Common myeloid progenitor, CD34-positive (primary cell): ENCODE data around the gene USP9Y.

ENCODE experiments used
- CTCF ChIA-PET: fragments of 350-600 bp; sonication (Branson Sonifier 250); formaldehyde crosslinking; loops from one replicate; lab custom pipeline; 2021; ENCODE audit warnings: antibody characterized with exemption; lab: Charles Lee
- POLR2A ChIA-PET: fragments of 350-600 bp; sonication (Branson Sonifier 250); formaldehyde crosslinking; loops from one replicate; lab custom pipeline; 2021; ENCODE audit warnings: antibody characterized with exemption; lab: Charles Lee
- DNase-seq, 3 donors: peaks; one replicate each; pipeline versions ENCODE4 v3.0.0 to v3.0.0-alpha.2; 2013
- H3K27ac ChIP-seq, 2 experiments: 1 replicate in 1 of 2; 2 replicates in 1 of 2; pipeline ENCODE4 v1.7.0; 2013; ENCODE audit warnings: inconsistent platforms in 2 of 2, low read length in 2 of 2, mild to moderate bottlenecking in 2 of 2, low read depth in 1 of 2, moderate library complexity in 1 of 2; ENCODE audit not compliant: severe bottlenecking in 2 of 2, insufficient read depth in 1 of 2, poor library complexity in 1 of 2
- H3K27me3 ChIP-seq, 5 experiments: replicated peaks in 2 of 5; 1 replicate in 3 of 5; 2 replicates in 2 of 5; pipeline versions ENCODE4 v1.6.1 to v1.7.0; 2013; ENCODE audit warnings: low read length in 4 of 5, mild to moderate bottlenecking in 2 of 5, moderate library complexity in 2 of 5, inconsistent platforms in 1 of 5; ENCODE audit not compliant: insufficient read depth in 5 of 5, control insufficient read depth in 4 of 5
- H3K36me3 ChIP-seq, 4 experiments: 1 replicate in 2 of 4; 2 replicates in 2 of 4; pipeline versions ENCODE4 v1.6.1 to v1.7.0; 2013; ENCODE audit warnings: low read length in 3 of 4, control low read depth in 1 of 4, mild to moderate bottlenecking in 1 of 4; ENCODE audit not compliant: control insufficient read depth in 4 of 4, insufficient read depth in 4 of 4
- H3K4me1 ChIP-seq, 4 experiments: 1 replicate in 3 of 4; 2 replicates in 1 of 4; pipeline versions ENCODE4 v1.6.1 to v1.7.1; 2013; ENCODE audit warnings: low read length in 3 of 4, mild to moderate bottlenecking in 3 of 4, control low read depth in 1 of 4, inconsistent platforms in 1 of 4, moderate library complexity in 1 of 4; ENCODE audit not compliant: control insufficient read depth in 4 of 4, insufficient read depth in 4 of 4; ENCODE audit errors: control extremely low read depth in 1 of 4
- H3K4me3 ChIP-seq, 7 experiments: 1 replicate in 4 of 7; 2 replicates in 3 of 7; pipeline versions ENCODE4 v1.5.1 to v1.7.0; 2013; ENCODE audit warnings: mild to moderate bottlenecking in 7 of 7, low read length in 6 of 7, moderate library complexity in 6 of 7, inconsistent platforms in 2 of 7, low read depth in 2 of 7, control low read depth in 1 of 7; ENCODE audit not compliant: insufficient read depth in 4 of 7, control insufficient read depth in 1 of 7; ENCODE audit errors: extremely low read depth in 1 of 7
- H3K9me3 ChIP-seq, 5 experiments: 1 replicate in 4 of 5; 2 replicates in 1 of 5; pipeline versions ENCODE4 v1.6.1 to v1.7.1; 2013; ENCODE audit warnings: low read length in 4 of 5, mild to moderate bottlenecking in 2 of 5, inconsistent platforms in 1 of 5, low read depth in 1 of 5, moderate library complexity in 1 of 5; ENCODE audit not compliant: control insufficient read depth in 4 of 5, insufficient read depth in 2 of 5; ENCODE audit errors: control extremely low read depth in 1 of 5
- WGBS: methylation state at CpG from one replicate; pipeline ENCODE4 v1.1.5; 2013; ENCODE audit not compliant: insufficient coverage; 5-methylcytosine and 5-hydroxymethylcytosine counted together

USP9Y gene

DNA sequence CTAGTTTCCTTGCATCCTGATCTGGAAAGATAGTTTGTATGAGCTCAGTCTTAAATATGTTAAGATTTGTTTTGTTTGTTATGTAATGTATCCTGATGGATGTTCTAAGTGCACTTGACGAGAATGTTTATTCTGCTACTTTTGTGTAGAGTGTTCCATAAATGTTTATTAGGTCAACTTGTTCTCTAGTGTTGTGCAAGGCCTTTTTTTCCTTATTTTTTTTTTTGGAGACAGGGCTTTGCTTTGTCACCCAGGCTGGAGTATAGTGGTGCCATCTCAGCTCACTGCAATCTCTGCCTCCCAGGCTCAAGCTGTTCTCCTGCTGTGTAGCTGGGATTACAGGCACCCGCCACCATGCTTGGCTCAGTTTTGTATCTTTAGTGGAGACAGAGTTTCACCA lies 28.7 kb downstream of the USP9Y start:
- POLR2A ChIA-PET, result no interaction called here
- CTCF ChIA-PET, result no interaction called here
- H3K4me3 ChIP-seq, result no peak overlapping the region
- H3K9me3 ChIP-seq, result no peaks in the 10 kb centered on the region
- DNase-seq, result no peak
- no peaks in the 10 kb centered on the region for H3K27me3 ChIP-seq
- no peaks in the 10 kb centered on the region for H3K4me1 ChIP-seq
- peaks cover 0 to 8% (median 0%) of the 10 kb centered on the region in 4 experiments for H3K36me3 ChIP-seq
- H3K27ac ChIP-seq, result no peak overlapping the region
- no CpG with 5 or more reads among the region's 2 CpGs for WGBS

GRCh38 chrY:12733625-12734024 lies 32.6 kb downstream of the USP9Y start:
- ChIA-PET CTCF (no interaction called here), POLR2A (no interaction called here)
- DNase-seq, result no peak
- H3K27ac ChIP-seq, result no peak overlapping the region
- peaks cover 0 to 5% (median 0%) of the 10 kb centered on the region in 4 experiments for H3K36me3 ChIP-seq
- no peaks in the 10 kb centered on the region for H3K9me3 ChIP-seq
- WGBS, result no CpG with 5 or more reads among the region's 3 CpGs
- H3K4me1 ChIP-seq, result no peaks in the 10 kb centered on the region
- H3K4me3 ChIP-seq, result no peak overlapping the region
- H3K27me3 ChIP-seq, result no peaks in the 10 kb centered on the region

GRCh38 chrY:12734051-12734450 lies 33.0 kb downstream of the USP9Y start:
- H3K36me3 ChIP-seq, result peaks cover 0 to 6% (median 0%) of the 10 kb centered on the region in 4 experiments
- CTCF ChIA-PET, result no interaction called here
- POLR2A ChIA-PET, result no interaction called here
- H3K27ac ChIP-seq, result no peak overlapping the region
- H3K9me3 ChIP-seq, result no peaks in the 10 kb centered on the region
- H3K4me3 ChIP-seq, result no peak overlapping the region
- H3K4me1 ChIP-seq, result no peaks in the 10 kb centered on the region
- WGBS, result no CpG with 5 or more reads among the region's 2 CpGs
- H3K27me3 ChIP-seq, result no peaks in the 10 kb centered on the region
- DNase-seq, result no peak

- WGBS, result no CpG with 5 or more reads among the region's 2 CpGs
- POLR2A ChIA-PET, result no interaction called here
- H3K36me3 ChIP-seq, result peaks cover 0 to 38% (median 2%) of the 10 kb centered on the region in 4 experiments
- CTCF ChIA-PET, result no interaction called here
- no peak overlapping the region for H3K4me3 ChIP-seq
- no peak overlapping the region for H3K27ac ChIP-seq
- no peaks in the 10 kb centered on the region for H3K4me1 ChIP-seq
- DNase-seq, result no peak
- no peaks in the 10 kb centered on the region for H3K9me3 ChIP-seq
- H3K27me3 ChIP-seq, result no peaks in the 10 kb centered on the region
Observed at GRCh38 chrY:12741414-12741813, 40.4 kb downstream of the USP9Y start.

DNA sequence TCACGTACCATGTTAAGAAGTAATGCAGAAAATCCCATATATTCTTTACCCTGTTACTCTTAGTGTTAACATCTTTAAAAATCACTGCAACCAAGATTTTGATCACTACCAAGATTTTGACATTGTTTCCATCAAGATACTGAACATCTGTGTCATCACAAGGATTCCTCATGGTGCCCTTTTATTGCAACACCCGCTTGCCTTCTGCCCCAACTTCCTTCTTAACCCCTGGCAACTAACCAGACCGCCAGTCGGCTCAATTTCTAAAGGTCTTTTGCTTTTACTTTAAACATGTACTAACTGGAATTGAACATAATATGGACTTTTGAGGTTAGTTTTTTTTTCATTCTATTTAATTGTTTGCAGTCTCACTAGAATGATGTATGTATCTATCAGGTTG lies 41.7 kb downstream of the USP9Y start:
- Histone ChIP-seq H3K27ac (no peak overlapping the region), H3K9me3 (no peaks in the 10 kb centered on the region), H3K4me1 (no peaks in the 10 kb centered on the region), H3K36me3 (peaks cover 0 to 38% (median 2%) of the 10 kb centered on the region in 4 experiments), H3K27me3 (no peaks in the 10 kb centered on the region), H3K4me3 (no peak overlapping the region)
- ChIA-PET POLR2A (no interaction called here), CTCF (interaction anchor here (0.7 kb wide), 1 partner anchor 17 kb away, joined by 4 read pairs; no protein-coding TSS in a partner anchor)
- WGBS, result no CpG with 5 or more reads among the region's 4 CpGs
- no peak for DNase-seq

GRCh38 chrY:12744091-12744490 lies 43.1 kb downstream of the USP9Y start:
- WGBS, result no CpG with 5 or more reads among the region's 2 CpGs
- POLR2A ChIA-PET, result no interaction called here
- Histone ChIP-seq H3K9me3 (no peaks in the 10 kb centered on the region), H3K27me3 (no peaks in the 10 kb centered on the region), H3K4me3 (no peak overlapping the region), H3K36me3 (peaks cover 0 to 36% (median 2%) of the 10 kb centered on the region in 4 experiments), H3K27ac (no peak overlapping the region), H3K4me1 (no peaks in the 10 kb centered on the region)
- no peak for DNase-seq
- CTCF ChIA-PET, result no interaction called here

GRCh38 chrY:12749293-12749692 lies 48.3 kb downstream of the USP9Y start:
- no peak for DNase-seq
- WGBS, result no CpG with 5 or more reads among the region's 1 CpG
- POLR2A ChIA-PET, result no interaction called here

More at GRCh38 chrY:12749293-12749692, 48.3 kb downstream of the USP9Y start:
- CTCF ChIA-PET, result no interaction called here
- Histone ChIP-seq H3K4me1 (no peaks in the 10 kb centered on the region), H3K27ac (no peak overlapping the region), H3K9me3 (no peaks in the 10 kb centered on the region), H3K36me3 (peaks cover 0 to 22% (median under 1%) of the 10 kb centered on the region in 4 experiments), H3K4me3 (no peak overlapping the region), H3K27me3 (no peaks in the 10 kb centered on the region)
